HepG2 (cell line): ENCODE results near the gene RUNDC1. TPM values are rescaled to one million over a fixed set of nuclear protein-coding genes. Genes with fewer than 3 reads are reported as not detected.

Experiments used
- ATF1 ChIP-seq: IDR thresholded peaks from 2 replicates; pipeline ENCODE4 v1.6.1; 2016; ENCODE audit warnings: mild to moderate bottlenecking, control low read depth
- CENPX ChIP-seq: sonication (generic); formaldehyde crosslinking; IDR thresholded peaks from 2 replicates; pipeline ENCODE4 v1.9.0; 2021; ENCODE audit warnings: mild to moderate bottlenecking, missing genetic modification reagents, moderate library complexity
- HIVEP1 ChIP-seq: sonication (generic); formaldehyde crosslinking; IDR thresholded peaks from 2 replicates; pipeline ENCODE4 v1.4.0; 2020; ENCODE audit warnings: mild to moderate bottlenecking, missing genetic modification reagents
- HMG20A ChIP-seq: IDR thresholded peaks from 2 replicates; pipeline ENCODE4 v1.6.1; 2016; ENCODE audit warnings: borderline replicate concordance
- MTA1 ChIP-seq: sonication (generic); formaldehyde crosslinking; IDR thresholded peaks from 2 replicates; pipeline ENCODE4 v1.4.0; 2020; ENCODE audit warnings: missing genetic modification reagents, mild to moderate bottlenecking, borderline replicate concordance
- SMARCC2 ChIP-seq: fragments of 450-650 bp; IDR thresholded peaks from 2 replicates; pipeline ENCODE4 v1.6.1; 2017; ENCODE audit warnings: antibody characterized with exemption, mild to moderate bottlenecking
- SRY ChIP-seq: sonication (generic); formaldehyde crosslinking; IDR thresholded peaks from 2 replicates; pipeline ENCODE4 v1.8.0; 2022; ENCODE audit warnings: mild to moderate bottlenecking, missing genetic modification reagents
- TGIF2 ChIP-seq: IDR thresholded peaks from 2 replicates; pipeline ENCODE4 v1.6.1; 2016; ENCODE audit warnings: control low read depth, missing compliant biosample characterization
- ZNF12 ChIP-seq: sonication (generic); formaldehyde crosslinking; IDR thresholded peaks from 2 replicates; pipeline ENCODE4 v1.5.0; 2020; ENCODE audit warnings: missing genetic modification reagents
- ZNF207 ChIP-seq: fragments of 450-650 bp; IDR thresholded peaks from 2 replicates; pipeline ENCODE4 v1.6.1; 2016; ENCODE audit warnings: antibody characterized with exemption, borderline replicate concordance
- ZNF256 ChIP-seq: sonication (generic); formaldehyde crosslinking; conservative IDR thresholded peaks from 2 replicates; pipeline ENCODE4 v1.4.0; 2020; ENCODE audit warnings: missing genetic modification reagents
- ZNF260 ChIP-seq: sonication (generic); formaldehyde crosslinking; IDR thresholded peaks from 2 replicates; pipeline ENCODE4 v1.4.0; 2020; ENCODE audit warnings: missing genetic modification reagents, low read depth, mild to moderate bottlenecking, borderline replicate concordance
- ZNF563 ChIP-seq: sonication (generic); formaldehyde crosslinking; IDR thresholded peaks from 2 replicates; pipeline ENCODE4 v1.8.0; 2022; ENCODE audit warnings: mild to moderate bottlenecking, moderate library complexity, missing genetic modification reagents
- ZNF761 ChIP-seq: sonication (generic); formaldehyde crosslinking; conservative IDR thresholded peaks from 2 replicates; pipeline ENCODE4 v1.4.0; 2020; ENCODE audit warnings: mild to moderate bottlenecking, missing genetic modification reagents
- ZNF792 ChIP-seq: IDR thresholded peaks from 2 replicates; pipeline ENCODE4 v1.6.1; 2016
- polyA plus RNA-seq, 8 experiments: library from polyadenylated mRNA; depleted of rRNA in 3 of 8; stranded (reverse) in 7 of 8; unstranded in 1 of 8; fragments of >200 nt; fragmentation: Illumina TruSeq in 4 of 8; extraction: Trizol in 4 of 8; gene quantifications; 2 replicates each; pipeline versions ENCODE4 v1.2.1 to v1.2.3, GENCODE V29; 2011 to 2016; ENCODE audit warnings: low read depth in 4 of 8, missing spikeins in 1 of 8, mixed read lengths in 1 of 8; ENCODE audit not compliant: insufficient read depth in 1 of 8
- total RNA-seq, 5 experiments: library from RNA; depleted of rRNA; stranded (reverse); fragments of >200 nt; fragmentation: Illumina TruSeq; extraction: Trizol; gene quantifications; 2 replicates each; pipeline ENCODE4 v1.2.3, GENCODE V29; 2016; ENCODE audit warnings: low read depth in 1 of 5
- TF ChIP-seq, protein P1 (sequence below): sonication (generic); IDR thresholded peaks from 2 replicates; pipeline ENCODE4 v1.6.1; 2016; ENCODE audit warnings: low read depth, borderline replicate concordance

The RUNDC1 gene
- total and polyA plus RNA-seq, 2 of the 13 experiments (the other 11 are each of a cell fraction or from before 2014, with no cell fraction given), result 10.3 to 11.4 TPM

DNA sequence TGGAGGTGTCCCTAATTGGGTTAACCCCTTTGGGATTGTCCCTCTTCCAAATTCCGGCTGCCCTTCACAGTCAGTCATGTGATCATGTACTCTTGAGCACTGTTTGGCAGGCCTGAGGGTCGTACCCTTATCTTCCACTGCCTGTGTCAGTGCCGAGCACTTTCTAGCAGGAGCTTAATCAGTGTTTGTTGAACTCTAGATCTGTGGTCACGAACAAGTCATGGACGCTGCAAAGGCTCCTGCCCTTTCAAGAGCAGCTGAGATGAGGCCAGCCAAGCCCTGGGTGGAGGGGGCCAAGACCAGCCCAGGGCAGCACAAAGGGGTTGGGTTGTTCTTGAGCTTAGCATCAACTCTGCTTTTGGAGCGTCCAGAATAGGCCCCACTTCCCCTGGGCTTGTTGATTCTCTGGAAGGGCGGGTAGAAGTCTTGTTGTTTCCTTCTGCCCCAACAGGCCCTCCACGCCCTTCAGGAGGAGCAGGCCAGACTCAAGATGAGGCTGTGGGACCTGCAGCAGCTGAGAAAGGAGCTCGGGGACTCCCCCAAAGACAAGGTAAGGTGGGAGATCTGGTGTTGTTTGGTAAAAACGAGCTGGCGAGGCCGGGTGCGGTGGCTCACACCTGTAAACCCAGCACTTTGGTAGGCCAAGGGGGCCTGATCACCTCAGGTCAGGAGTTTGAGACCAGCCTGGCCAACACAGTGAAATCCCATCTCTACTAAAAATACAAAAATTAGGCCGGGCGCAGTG is 31.5 kb downstream of the RUNDC1 start (continued):
- TF ChIP-seq TGIF2 (CRISPR knock-in tag), result no peak
- TF ChIP-seq CENPX (CRISPR knock-in tag), result no peak
- no peak for TF ChIP-seq SMARCC2
- TF ChIP-seq ZNF563 (CRISPR knock-in tag), result no peak
- no peak for TF ChIP-seq ZNF256 (CRISPR knock-in tag)
- TF ChIP-seq SRY (CRISPR knock-in tag), result 0 out of 2 replicates have a peak, but pooled peaks have one; percentile 25
- no peak for TF ChIP-seq ZNF792 (CRISPR knock-in tag)
- no peak for TF ChIP-seq ZNF260
- TF ChIP-seq ZNF12, result no peak
- no peak for TF ChIP-seq ATF1
- TF ChIP-seq ZNF761, result no peak
- no peak for TF ChIP-seq ZNF207
- TF ChIP-seq, protein P1, sequence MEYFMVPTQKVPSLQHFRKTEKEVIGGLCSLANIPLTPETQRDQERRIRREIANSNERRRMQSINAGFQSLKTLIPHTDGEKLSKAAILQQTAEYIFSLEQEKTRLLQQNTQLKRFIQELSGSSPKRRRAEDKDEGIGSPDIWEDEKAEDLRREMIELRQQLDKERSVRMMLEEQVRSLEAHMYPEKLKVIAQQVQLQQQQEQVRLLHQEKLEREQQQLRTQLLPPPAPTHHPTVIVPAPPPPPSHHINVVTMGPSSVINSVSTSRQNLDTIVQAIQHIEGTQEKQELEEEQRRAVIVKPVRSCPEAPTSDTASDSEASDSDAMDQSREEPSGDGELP, result peak; percentile 39; the same call in 1 of the 2 replicates
- TF ChIP-seq HIVEP1, result 0 out of 2 replicates have a peak, but pooled peaks have one; percentile 39
- no peak for TF ChIP-seq HMG20A (CRISPR knock-in tag)
- no peak for TF ChIP-seq MTA1 (CRISPR knock-in tag)
